SIG-M5 treated with dmso at 0.1 percent for 504 hours (cell line): ENCODE measurements around the gene ALOX5.
"Not testable (repeated sequence)": the region's sequence is repeated elsewhere in the genome, so short reads cannot be mapped to it uniquely, and the experiment has no call there.

Source experiments
- DNase-seq: peaks from one replicate; lab custom pipeline; 2025; ENCODE audit not compliant: unreplicated experiment; lab: John Stamatoyannopoulos, UW

The ALOX5 gene

DNA sequence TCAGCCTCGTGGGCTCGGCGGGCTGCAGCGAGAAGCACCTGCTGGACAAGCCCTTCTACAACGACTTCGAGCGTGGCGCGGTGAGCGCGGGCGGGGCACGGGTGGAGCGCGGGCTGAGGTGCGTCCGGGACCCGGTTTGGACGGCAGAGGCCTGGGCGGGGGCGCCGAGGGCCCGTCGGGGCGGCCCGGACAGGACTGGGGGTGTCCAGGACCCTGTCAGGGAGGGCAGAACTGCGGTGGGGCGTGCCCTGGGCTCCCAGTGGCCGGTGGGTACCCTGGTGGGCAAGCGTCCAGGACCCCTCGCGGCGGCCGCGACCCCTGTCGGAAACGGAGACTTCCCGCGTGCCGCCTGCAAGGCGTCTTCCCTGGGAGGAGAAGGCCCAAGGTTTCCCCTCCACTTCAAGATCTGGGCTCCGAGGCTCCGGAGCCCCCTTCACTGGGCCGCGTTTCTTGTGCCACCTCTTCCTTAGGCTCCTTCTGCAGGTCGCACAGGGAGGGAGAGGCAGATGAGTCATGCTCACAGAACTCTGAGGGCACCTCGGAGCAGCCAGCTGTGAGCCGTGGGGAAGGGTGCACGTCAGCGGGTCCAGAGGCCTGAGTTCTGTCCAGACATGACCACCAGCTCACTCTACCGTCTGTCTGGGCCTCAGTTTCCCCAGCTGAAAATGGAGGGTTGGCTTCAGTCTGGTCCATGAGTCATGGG is 485 bp downstream of the ALOX5 start:
- DNase-seq: no peak

- no peak for DNase-seq
Observed at GRCh38 chr10:45375101-45375500, 1.1 kb downstream of the ALOX5 start.

GRCh38 chr10:45375716-45376231 is 1.8 kb downstream of the ALOX5 start:
- DNase-seq: no peak

DNA sequence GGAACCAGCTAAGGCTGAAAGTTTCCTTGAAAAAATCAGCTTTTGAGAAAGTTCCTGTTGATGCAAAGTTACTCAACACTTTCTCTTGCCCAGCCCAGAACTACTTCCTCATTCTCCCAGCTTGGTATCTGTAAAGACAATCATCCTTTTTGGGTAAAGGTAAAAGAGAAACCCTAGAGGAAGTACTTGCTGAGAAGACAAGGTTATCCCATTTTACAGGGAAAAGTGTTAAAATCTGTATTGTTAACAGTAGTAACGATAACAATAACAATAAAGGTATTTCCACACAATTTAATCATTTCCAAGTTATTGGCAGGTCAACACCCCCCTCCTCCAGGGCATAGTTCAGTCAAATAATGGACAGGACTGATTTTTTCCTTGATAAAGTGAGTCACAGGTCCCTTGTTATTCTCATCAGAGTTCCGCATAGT is 2.4 kb downstream of the ALOX5 start:
- DNase-seq: peak; percentile 91

GRCh38 chr10:45377321-45377720 is 3.3 kb downstream of the ALOX5 start:
- no peak for DNase-seq

DNA sequence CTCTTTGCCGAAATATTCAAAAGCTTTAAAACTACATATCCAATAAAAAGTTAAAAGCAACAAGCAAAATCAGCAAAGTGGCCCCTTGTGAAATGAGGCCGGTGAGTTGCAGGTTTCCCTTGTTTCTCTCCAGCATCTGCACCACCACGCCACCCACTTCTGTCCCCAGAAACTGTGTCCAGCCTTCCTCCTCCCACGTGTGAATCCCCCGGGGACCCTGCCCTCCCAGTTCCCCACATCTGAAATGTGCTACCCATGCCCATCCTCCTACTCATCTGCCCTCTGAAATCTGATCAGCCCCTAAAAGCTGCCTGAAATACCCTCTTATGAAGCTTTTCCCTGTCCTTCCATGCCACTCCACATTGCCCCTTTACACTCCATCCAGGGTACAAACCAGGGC is 3.8 kb downstream of the ALOX5 start:
- no peak for DNase-seq

DNA sequence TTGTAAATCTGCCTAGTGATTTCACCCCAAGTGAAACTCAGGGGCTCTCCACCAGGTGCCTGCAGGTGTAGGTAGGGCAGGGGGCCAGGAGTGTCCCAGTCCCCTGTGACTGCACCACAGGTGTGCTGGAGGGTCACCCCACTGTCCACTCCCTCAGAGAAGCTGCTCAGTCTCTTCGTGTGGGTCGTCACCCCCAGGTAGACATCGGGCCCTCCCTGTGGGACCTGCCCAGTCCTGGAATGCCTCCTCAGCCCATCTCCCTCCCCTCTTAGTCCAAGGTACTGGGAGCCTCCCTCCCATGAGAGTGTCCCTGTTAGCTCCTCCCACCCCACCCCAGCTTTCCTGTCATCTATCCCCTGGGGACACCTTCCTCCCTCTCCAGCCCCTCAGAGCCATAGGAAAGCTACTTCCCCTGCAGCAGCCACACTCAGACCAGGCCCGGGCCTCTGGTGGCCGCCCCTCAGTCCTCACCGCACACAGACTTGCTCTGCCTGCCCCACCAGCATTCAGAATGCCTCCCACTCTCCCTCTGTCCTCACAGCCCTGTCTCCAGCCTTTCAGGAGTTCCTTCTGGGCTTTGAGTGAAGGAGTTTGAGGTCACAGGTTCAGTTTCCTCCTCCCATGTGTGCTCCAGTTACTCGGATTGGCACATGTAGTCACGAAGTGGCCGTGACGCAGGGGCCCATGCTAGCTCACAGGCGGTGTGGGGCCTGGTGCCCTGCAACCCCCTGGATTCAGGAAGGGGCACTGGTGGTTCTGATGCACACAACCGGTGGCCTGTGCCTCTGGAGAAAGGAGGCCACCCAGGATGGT is 5.1 kb downstream of the ALOX5 start:
- no peak for DNase-seq

DNA sequence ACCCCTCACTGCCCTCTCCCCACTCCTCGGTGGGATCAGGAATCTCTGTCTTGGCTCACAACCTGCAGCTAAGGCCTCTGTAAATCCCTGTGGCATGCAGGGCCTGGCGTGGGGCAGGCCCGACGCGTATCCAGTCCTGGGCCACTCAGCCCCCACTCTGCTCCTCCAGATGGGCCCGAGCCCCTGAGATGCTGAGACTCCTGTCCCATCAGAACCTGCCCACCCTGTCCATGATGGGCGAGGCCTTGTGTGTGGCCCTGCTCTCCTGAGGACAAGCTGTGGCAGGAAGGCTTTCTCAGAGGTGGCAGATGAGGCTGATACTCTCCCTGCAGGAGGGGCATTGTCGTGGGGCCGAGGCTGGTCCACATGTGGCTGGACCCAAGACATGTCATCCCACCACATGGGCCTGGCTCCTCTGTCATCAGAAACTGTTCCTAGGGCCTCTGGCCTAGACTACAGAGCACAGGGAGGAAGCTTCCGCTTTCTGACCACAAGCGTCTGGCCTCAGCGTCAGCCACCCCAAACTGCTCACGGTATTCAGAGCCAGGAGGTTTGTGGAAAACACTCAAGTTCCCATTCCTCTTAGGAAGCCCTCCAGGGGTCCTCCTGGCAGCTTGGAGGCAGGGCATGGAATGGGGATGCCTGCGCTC is 6.0 kb downstream of the ALOX5 start:
- DNase-seq: peak; percentile 36

- no peak for DNase-seq
Observed at GRCh38 chr10:45380903-45381620, 7.0 kb downstream of the ALOX5 start.

- DNase-seq: no peak
Observed at GRCh38 chr10:45382591-45382990, 8.6 kb downstream of the ALOX5 start.

DNA sequence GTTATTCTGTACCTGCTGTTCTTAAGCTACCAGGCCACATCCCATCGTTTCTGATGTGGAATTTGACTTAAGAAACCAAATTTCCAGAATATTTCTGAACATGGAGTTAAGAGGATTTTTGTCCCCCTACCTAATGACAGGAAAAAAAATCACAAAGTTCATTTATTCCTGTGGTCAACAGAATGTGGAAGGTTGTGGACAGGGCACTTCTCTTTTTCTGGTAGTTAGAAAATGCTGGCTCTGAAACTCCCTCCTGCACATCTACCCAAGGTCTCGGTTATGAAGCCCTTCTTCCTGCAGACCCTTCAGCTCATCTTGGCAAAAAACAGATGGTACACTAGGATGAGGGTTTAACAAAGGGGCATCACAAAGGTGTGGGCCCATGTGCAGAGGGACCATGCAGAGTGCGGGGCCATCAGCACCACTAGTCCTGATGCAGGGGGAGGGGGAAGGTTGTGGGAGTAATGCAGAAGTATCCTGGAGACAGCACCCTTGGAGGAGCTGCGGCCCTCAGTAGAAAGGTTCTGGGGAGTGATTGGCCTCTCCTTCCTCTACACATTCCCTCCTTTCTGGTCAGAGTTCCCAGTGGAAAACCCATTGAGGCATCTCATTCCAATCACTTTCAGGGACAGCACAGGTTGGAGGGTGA is 9.8 kb downstream of the ALOX5 start:
- no peak for DNase-seq

DNA sequence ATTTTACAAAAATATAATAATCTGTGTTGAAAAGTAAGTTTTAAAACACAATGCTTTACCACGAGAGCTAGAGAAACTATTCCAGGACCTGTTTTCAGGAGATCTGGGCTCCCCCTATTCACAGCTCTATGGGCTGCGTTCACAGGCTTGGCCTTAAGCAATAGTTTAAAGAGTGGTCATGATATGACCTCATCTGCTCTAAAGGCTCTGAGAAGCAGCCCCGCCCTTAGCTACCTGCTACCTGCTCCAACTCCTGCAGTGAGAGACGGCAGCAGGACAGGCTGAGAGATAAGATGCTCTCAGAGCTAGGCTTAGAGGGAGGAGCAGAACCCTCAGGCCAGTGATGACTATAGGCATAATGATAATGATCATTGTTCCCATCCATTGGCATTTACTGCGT is 12.6 kb downstream of the ALOX5 start:
- no peak for DNase-seq

- DNase-seq: no peak
Observed at GRCh38 chr10:45387096-45387893, 13.3 kb downstream of the ALOX5 start.

DNA sequence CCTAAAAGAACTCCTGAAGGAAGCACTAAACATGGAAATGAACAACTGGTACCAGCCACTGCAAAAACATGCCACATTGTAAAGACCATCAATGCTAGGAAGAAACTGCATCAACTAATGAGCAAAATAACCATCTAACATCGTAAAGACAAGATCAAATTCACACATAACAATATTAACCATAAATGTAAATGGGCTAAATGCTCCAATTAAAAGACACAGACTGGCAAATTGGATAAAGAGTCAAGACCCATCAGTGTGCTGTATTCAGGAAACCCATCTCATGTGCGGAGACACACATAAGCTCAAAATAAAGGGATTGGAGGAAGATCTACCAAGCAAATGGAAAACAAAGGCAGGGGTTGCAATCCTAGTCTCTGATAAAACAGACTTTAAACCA is 15.7 kb downstream of the ALOX5 start:
- DNase-seq: not testable (repeated sequence)

GRCh38 chr10:45391636-45392035 is 17.6 kb downstream of the ALOX5 start:
- DNase-seq: not testable (repeated sequence)

- DNase-seq: no peak
Observed at GRCh38 chr10:45395554-45395953, 21.5 kb downstream of the ALOX5 start.

DNA sequence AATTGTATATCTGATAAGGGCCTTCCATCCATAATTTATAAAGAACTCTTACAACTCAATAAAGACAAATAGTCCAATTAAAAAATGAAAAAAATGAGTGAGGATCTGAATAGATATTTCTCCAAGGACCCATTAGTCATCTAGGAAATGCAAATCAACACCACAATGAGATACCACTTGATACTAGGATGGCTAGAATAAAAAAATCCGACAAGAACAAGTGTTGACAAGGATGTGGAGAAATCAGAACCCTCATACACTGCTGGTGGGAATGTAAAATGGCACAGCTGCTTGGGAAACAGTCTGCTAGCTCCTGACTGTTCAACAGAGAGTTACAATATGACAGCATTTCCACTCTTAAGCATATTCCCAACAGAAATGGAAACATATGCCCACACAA is 24.6 kb downstream of the ALOX5 start:
- DNase-seq: no peak

DNA sequence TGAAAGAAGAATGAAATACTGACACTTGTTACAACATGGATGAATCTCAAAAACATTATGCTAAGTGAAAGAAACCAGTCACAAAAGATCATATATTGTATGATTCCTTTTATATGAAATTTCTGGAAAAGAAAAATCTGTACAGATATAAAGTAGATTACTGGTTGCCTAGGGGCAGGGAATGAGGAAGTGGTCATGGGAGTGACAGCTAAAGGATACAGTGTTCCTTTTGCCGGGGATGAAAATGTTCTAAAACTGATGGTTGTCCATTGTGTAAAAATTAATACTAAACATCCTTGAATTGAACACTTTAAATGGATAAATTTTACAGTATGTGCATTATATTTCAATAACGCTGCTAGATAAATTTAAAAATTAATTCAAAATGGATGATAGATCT is 25.1 kb downstream of the ALOX5 start:
- DNase-seq: no peak

GRCh38 chr10:45403151-45403550 is 29.1 kb downstream of the ALOX5 start:
- no peak for DNase-seq
